Measurements from ENCODE around the gene CRK. TPM values are rescaled to one million over a fixed set of nuclear protein-coding genes. Genes with fewer than 3 reads are reported as not detected.

The CRK gene
- total RNA-seq, 3 donors from 2014 or later (not counting 1 experiment from before 2014, with no cell fraction given), result 15.9 to 19.6 (median 16.7) TPM

DNA sequence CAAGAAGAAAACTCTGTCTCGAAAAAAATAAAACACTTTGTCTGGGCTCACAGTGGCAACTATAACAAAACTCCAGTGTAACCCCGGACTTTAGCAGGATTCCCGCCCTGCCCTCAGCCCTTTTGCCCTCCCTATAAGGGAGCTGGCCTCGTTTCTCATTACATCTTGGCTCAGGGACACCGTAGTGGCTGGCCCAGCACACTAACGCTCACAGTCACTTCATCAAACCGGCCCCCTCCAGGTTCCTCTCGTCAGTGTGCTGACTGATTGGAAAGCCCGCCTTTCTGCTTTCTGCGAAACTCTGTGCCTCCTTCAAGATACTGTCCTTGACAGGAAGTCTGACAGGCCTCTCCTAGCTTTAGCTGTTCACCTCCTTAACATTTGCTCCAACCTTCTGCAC is 47.7 kb upstream of the CRK start:
- WGBS (ENCODE audit: insufficient coverage), result 96% methylated on average over 10 of the region's 10 CpGs
- no peaks in the 10 kb centered on the region for H3K27me3 Mint-ChIP-seq (ENCODE audit: low read depth in 2 of 2)
- no peak for ATAC-seq

DNA sequence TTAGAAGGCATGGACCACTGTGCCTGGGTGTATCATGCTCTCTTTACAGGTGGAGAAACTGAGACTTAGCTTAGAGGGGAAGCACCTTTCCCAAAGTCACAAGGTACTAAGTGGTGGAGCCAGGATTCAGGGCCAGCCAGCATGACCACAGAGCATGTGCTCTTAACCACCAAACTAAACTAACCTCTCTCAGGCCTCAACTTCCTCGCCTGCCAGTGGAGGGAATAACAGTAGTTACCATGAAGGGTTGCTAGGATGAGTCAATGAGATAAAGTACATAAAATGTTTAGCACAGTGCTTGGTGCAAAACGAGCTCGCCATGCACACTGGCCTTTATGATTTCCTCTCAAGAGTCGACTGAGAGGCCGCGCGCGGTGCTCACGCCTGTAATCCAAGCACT is 42.8 kb upstream of the CRK start:
- Histone ChIP-seq H3K27ac (ENCODE audit: low read length) (no peak overlapping the region), H3K4me3 (ENCODE audit: low read length) (no peak overlapping the region), H3K27me3 (ENCODE audit: control insufficient read depth, insufficient read depth, low read length) (no peaks in the 10 kb centered on the region), H3K4me1 (ENCODE audit: control insufficient read depth, insufficient read depth, low read length) (no peaks in the 10 kb centered on the region), H3K36me3 (ENCODE audit: control insufficient read depth, insufficient read depth, low read length) (peaks cover 24% of the 10 kb centered on the region), H3K9me3 (ENCODE audit: control insufficient read depth, insufficient read depth, low read length) (no peaks in the 10 kb centered on the region)
- no peaks in the 10 kb centered on the region for H3K9me3 Mint-ChIP-seq
- H3K4me1 Mint-ChIP-seq, result peaks cover 0 to 8% of the 10 kb centered on the region in 2 donors
- H3K27me3 Mint-ChIP-seq (ENCODE audit: low read depth in 2 of 2), result no peaks in the 10 kb centered on the region
- 76% methylated on average over 9 of the region's 9 CpGs for WGBS (ENCODE audit: insufficient coverage)
- no peak for DNase-seq
- H3K27ac Mint-ChIP-seq, result no peak overlapping the region
- H3K36me3 Mint-ChIP-seq, result no peaks in the 10 kb centered on the region
- TF ChIP-seq, protein P1, sequence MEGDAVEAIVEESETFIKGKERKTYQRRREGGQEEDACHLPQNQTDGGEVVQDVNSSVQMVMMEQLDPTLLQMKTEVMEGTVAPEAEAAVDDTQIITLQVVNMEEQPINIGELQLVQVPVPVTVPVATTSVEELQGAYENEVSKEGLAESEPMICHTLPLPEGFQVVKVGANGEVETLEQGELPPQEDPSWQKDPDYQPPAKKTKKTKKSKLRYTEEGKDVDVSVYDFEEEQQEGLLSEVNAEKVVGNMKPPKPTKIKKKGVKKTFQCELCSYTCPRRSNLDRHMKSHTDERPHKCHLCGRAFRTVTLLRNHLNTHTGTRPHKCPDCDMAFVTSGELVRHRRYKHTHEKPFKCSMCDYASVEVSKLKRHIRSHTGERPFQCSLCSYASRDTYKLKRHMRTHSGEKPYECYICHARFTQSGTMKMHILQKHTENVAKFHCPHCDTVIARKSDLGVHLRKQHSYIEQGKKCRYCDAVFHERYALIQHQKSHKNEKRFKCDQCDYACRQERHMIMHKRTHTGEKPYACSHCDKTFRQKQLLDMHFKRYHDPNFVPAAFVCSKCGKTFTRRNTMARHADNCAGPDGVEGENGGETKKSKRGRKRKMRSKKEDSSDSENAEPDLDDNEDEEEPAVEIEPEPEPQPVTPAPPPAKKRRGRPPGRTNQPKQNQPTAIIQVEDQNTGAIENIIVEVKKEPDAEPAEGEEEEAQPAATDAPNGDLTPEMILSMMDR (IDR thresholded peaks at IDR 0.05), result no peak
- no peak for ATAC-seq
- intact Hi-C loops (cut with micrococcal nuclease), result no loop called here
- no peak overlapping the region for H3K4me3 Mint-ChIP-seq

More for the DNA sequence above, 47.7 kb upstream of the CRK start:
- Histone ChIP-seq H3K36me3 (ENCODE audit: control insufficient read depth, insufficient read depth, low read length) (peaks cover 36% of the 10 kb centered on the region), H3K9me3 (ENCODE audit: control insufficient read depth, insufficient read depth, low read length) (no peaks in the 10 kb centered on the region), H3K27ac (ENCODE audit: low read length) (no peak overlapping the region), H3K4me1 (ENCODE audit: control insufficient read depth, insufficient read depth, low read length) (no peaks in the 10 kb centered on the region), H3K27me3 (ENCODE audit: control insufficient read depth, insufficient read depth, low read length) (no peaks in the 10 kb centered on the region), H3K4me3 (ENCODE audit: low read length) (no peak overlapping the region)
- H3K4me1 Mint-ChIP-seq, result peaks cover 0 to 7% of the 10 kb centered on the region in 2 donors
- DNase-seq, result no peak
- H3K9me3 Mint-ChIP-seq, result no peaks in the 10 kb centered on the region
- no peaks in the 10 kb centered on the region for H3K36me3 Mint-ChIP-seq
- TF ChIP-seq, protein P1 (IDR thresholded peaks at IDR 0.05), result no peak
- H3K4me3 Mint-ChIP-seq, result no peak overlapping the region
- intact Hi-C loops (cut with micrococcal nuclease), result no loop called here
- H3K27ac Mint-ChIP-seq, result peak overlapping the region in 1 of 2 donors; percentile 10

DNA sequence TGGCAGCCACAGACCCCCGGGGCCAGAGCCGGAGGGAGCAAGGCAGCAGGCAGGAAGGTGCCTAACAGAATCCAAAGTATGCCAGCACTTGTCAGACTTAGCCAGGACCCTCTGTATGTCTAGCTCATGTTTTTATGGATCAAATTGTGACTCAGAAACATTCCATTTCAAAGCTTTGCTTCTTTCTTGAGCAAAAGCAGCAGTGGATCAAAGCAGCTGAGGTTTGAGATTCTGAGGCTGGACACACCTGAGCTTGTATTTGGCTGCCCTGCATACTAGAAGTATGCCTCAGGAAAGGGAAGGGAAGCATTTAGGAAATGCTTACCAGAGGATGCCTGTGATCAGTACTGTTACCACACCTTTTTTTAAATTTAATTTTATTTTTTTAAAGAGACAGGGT is 42.2 kb upstream of the CRK start:
- Mint-ChIP-seq H3K27ac (no peak overlapping the region), H3K27me3 (ENCODE audit: low read depth in 2 of 2) (no peaks in the 10 kb centered on the region), H3K4me3 (no peak overlapping the region), H3K9me3 (no peaks in the 10 kb centered on the region), H3K36me3 (no peaks in the 10 kb centered on the region), H3K4me1 (peaks cover 0 to 12% of the 10 kb centered on the region in 2 donors)
- TF ChIP-seq, protein P1 (IDR thresholded peaks at IDR 0.05), result no peak
- Histone ChIP-seq H3K27ac (ENCODE audit: low read length) (no peak overlapping the region), H3K9me3 (ENCODE audit: control insufficient read depth, insufficient read depth, low read length) (no peaks in the 10 kb centered on the region), H3K36me3 (ENCODE audit: control insufficient read depth, insufficient read depth, low read length) (peaks cover 24% of the 10 kb centered on the region), H3K4me1 (ENCODE audit: control insufficient read depth, insufficient read depth, low read length) (peaks cover 5% of the 10 kb centered on the region), H3K27me3 (ENCODE audit: control insufficient read depth, insufficient read depth, low read length) (no peaks in the 10 kb centered on the region), H3K4me3 (ENCODE audit: low read length) (no peak overlapping the region)
- no peak for ATAC-seq
- DNase-seq, result no peak
- WGBS (ENCODE audit: insufficient coverage), result 82% methylated on average over 2 of the region's 2 CpGs
- intact Hi-C loops (cut with micrococcal nuclease), result no loop called here

DNA sequence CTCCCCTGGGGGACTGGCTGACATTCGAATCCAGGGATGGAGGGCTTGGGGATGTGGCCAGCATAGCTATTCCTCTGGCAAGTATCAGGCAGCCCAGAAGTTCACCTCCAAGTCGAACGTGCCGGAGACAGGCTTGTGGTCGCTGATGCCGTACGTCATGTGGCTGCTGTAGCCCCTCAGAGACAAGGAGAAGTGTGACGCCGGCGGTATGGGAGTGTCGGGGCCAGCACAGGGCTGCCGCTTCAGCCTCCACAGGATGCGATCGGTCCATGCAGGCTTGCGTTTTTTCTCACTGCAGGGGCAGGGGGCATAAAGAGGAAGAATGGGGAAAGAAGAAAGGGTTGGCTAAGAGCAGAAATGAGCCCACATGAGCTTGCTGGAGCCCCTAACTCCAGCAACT is 41.8 kb upstream of the CRK start:
- Mint-ChIP-seq H3K27ac (no peak overlapping the region), H3K4me3 (no peak overlapping the region), H3K36me3 (no peaks in the 10 kb centered on the region), H3K9me3 (no peaks in the 10 kb centered on the region), H3K27me3 (ENCODE audit: low read depth in 2 of 2) (no peaks in the 10 kb centered on the region), H3K4me1 (peaks cover 0 to 15% of the 10 kb centered on the region in 2 donors)
- WGBS (ENCODE audit: insufficient coverage), result 88% methylated on average over 15 of the region's 15 CpGs
- intact Hi-C loops (cut with micrococcal nuclease), result no loop called here
- no peaks in the 10 kb centered on the region for H3K9me3 ChIP-seq (ENCODE audit: control insufficient read depth, insufficient read depth, low read length)
- ATAC-seq (no peak), DNase-seq (no peak)
- peaks cover 24% of the 10 kb centered on the region for H3K36me3 ChIP-seq (ENCODE audit: control insufficient read depth, insufficient read depth, low read length)
- H3K4me3 ChIP-seq (ENCODE audit: low read length), result no peak overlapping the region
- no peaks in the 10 kb centered on the region for H3K27me3 ChIP-seq (ENCODE audit: control insufficient read depth, insufficient read depth, low read length)
- TF ChIP-seq, protein P1 (IDR thresholded peaks at IDR 0.05), result no peak
- peaks cover 9% of the 10 kb centered on the region for H3K4me1 ChIP-seq (ENCODE audit: control insufficient read depth, insufficient read depth, low read length)
- no peak overlapping the region for H3K27ac ChIP-seq (ENCODE audit: low read length)
